Measurements from ENCODE around the gene AUNIP. TPM values are rescaled to one million over a fixed set of nuclear protein-coding genes. Genes with fewer than 3 reads are reported as not detected.

Gene AUNIP
- total and polyA plus RNA-seq, 9 donors = 0.23 to 0.75 (median 0.44) TPM; not detected in 1

- Histone ChIP-seq H3K9me3 (no peaks in the 10 kb centered on the region), H3K27me3 (no peaks in the 10 kb centered on the region), H3K4me1 (ENCODE audit: insufficient read depth) (no peaks in the 10 kb centered on the region), H3K4me3 (no peak overlapping the region), H3K27ac (no peak overlapping the region), H3K36me3 (no peaks in the 10 kb centered on the region)
- WGBS, 3 donors = 32 to 35% (median 33%) methylated on average over 20 to 21 of the region's 21 CpGs
- peak; percentile 66 to 84 (median 80) for DNase-seq
- TF ChIP-seq CTCF (IDR thresholded peaks at IDR 0.05) (peak; percentile 89 to 95 (median 93)), EP300 (IDR thresholded peaks at IDR 0.05) (no peak), POLR2A (IDR thresholded peaks at IDR 0.05) (no peak)
- intact Hi-C loops (cut with DNase I) = loop anchor here in 1 of 4 donors (5.0 kb wide), 1 partner anchor 568 kb away; no protein-coding TSS in a partner anchor
These were observed 48.6 kb downstream of the AUNIP start for GRCh38 chr1:25810341-25811299.

- Histone ChIP-seq H3K9me3 (no peaks in the 10 kb centered on the region), H3K36me3 (no peaks in the 10 kb centered on the region), H3K27ac (no peak overlapping the region), H3K4me3 (no peak overlapping the region), H3K27me3 (no peaks in the 10 kb centered on the region), H3K4me1 (ENCODE audit: insufficient read depth) (no peaks in the 10 kb centered on the region)
- TF ChIP-seq CTCF (IDR thresholded peaks at IDR 0.05) (no peak), POLR2A (IDR thresholded peaks at IDR 0.05) (no peak), EP300 (IDR thresholded peaks at IDR 0.05) (no peak)
- no peak for DNase-seq
- 82 to 92% (median 85%) methylated on average over 7 of the region's 7 CpGs for WGBS, 3 donors
- intact Hi-C loops (cut with DNase I) = loop anchor here in 3 of 4 donors (5.0 to 10.0 kb wide), 4 partner anchors 185 to 568 kb away; partner anchors contain the start of genes MAN1C1 (in 1 of the 3) and PAFAH2 (in 1 of the 3)
These were observed 49.3 kb downstream of the AUNIP start for GRCh38 chr1:25809929-25810328.

GRCh38 chr1:25809283-25809926 is 49.9 kb downstream of the AUNIP start:
- TF ChIP-seq POLR2A (IDR thresholded peaks at IDR 0.05) (no peak), CTCF (IDR thresholded peaks at IDR 0.05) (no peak), EP300 (IDR thresholded peaks at IDR 0.05) (no peak)
- H3K27me3 ChIP-seq = no peaks in the 10 kb centered on the region
- no peaks in the 10 kb centered on the region for H3K36me3 ChIP-seq
- H3K27ac ChIP-seq = no peak overlapping the region
- H3K4me3 ChIP-seq = no peak overlapping the region
- DNase-seq = no peak
- H3K4me1 ChIP-seq (ENCODE audit: insufficient read depth) = no peaks in the 10 kb centered on the region
- intact Hi-C loops (cut with DNase I) = loop anchor here in 2 of 4 donors (5.0 to 10.0 kb wide), 3 partner anchors 185 to 202 kb away; partner anchors contain the start of genes MAN1C1 (in 1 of the 2) and PAFAH2 (in 1 of the 2)
- 59 to 68% (median 67%) methylated on average over 18 of the region's 18 CpGs for WGBS, 3 donors
- no peaks in the 10 kb centered on the region for H3K9me3 ChIP-seq

GRCh38 chr1:25808481-25809244 is 50.6 kb downstream of the AUNIP start:
- Histone ChIP-seq H3K36me3 (no peaks in the 10 kb centered on the region), H3K4me1 (ENCODE audit: insufficient read depth) (no peaks in the 10 kb centered on the region), H3K9me3 (no peaks in the 10 kb centered on the region), H3K4me3 (no peak overlapping the region), H3K27ac (no peak overlapping the region), H3K27me3 (no peaks in the 10 kb centered on the region)
- intact Hi-C loops (cut with DNase I) = loop anchor here in 2 of 4 donors (5.0 to 10.0 kb wide), 3 partner anchors 186 to 201 kb away; partner anchors contain the start of genes MAN1C1 (in 1 of the 2) and PAFAH2 (in 1 of the 2)
- no peak for TF ChIP-seq EP300 (IDR thresholded peaks at IDR 0.05)
- no peak for TF ChIP-seq CTCF (IDR thresholded peaks at IDR 0.05)
- no peak for TF ChIP-seq POLR2A (IDR thresholded peaks at IDR 0.05)
- DNase-seq = peak in 1 of 5 donors; percentile 19
- 85 to 88% (median 87%) methylated on average over 34 of the region's 34 CpGs for WGBS, 3 donors

Data from ovary (tissue), 9 donors.